HG03378 (cell line): Measurements from ENCODE around the gene FBXL17.

Experiments used
- ATAC-seq: cut with Tn5 transposase; IDR thresholded peaks from one replicate; pipeline ENCODE4 v1.9.1; 2021; ENCODE audit warnings: mild to moderate bottlenecking, moderate library complexity; ENCODE audit not compliant: unreplicated experiment

Gene FBXL17

DNA sequence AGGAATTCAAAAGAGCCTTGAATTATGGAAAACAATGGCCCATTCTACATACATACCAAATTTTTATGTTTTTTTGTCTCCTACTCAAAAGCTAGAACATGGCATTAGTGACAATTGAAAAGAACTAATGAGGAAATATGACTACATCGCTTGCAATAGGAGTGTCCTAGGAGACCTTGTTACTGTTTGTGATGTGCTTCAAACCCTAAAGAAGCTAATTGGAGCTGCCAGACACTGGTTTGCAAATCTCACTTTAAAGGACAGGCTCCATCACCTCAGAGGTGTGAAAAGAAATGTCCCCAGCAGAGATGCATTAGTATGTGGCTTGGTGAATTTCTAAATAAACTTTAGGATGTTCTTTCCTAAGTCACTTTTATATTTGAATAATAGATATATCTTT lies 356.9 kb downstream of the FBXL17 start:
- no peak for ATAC-seq

DNA sequence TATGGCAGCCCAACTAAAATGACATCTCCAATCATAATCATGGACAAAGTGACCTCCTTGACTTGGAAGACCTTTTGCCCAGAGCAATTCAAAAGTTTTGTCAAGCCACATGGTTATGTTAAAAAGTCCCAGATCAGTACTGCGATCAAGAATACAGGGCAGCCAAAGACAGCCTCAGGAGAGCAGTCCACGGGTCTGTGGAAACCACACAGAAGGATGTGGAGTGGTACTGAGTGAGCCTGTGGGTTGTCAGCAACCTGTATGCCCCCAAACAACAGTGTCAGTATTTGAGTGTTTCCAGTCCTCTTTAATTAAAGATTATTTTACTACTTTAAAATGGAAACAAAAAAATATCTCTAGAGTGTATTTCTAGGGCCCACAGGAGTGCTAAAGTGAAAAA lies 365.8 kb downstream of the FBXL17 start:
- no peak for ATAC-seq

GRCh38 chr5:108006791-108007190 lies 375.1 kb downstream of the FBXL17 start:
- ATAC-seq: no peak

- peak; percentile 95 for ATAC-seq
These were observed 378.7 kb downstream of the FBXL17 start for GRCh38 chr5:108003178-108003577.

GRCh38 chr5:108001222-108001621 lies 380.7 kb downstream of the FBXL17 start:
- ATAC-seq: no peak

GRCh38 chr5:107997338-107997980 lies 384.4 kb downstream of the FBXL17 start:
- no peak for ATAC-seq

GRCh38 chr5:107993341-107993740 lies 388.6 kb downstream of the FBXL17 start:
- no peak for ATAC-seq

- no peak for ATAC-seq
These were observed 390.8 kb downstream of the FBXL17 start for GRCh38 chr5:107990881-107991810.

GRCh38 chr5:107985144-107985543 lies 396.8 kb downstream of the FBXL17 start:
- no peak for ATAC-seq

GRCh38 chr5:107982703-107983425 lies 399.0 kb downstream of the FBXL17 start:
- ATAC-seq: no peak

- no peak for ATAC-seq
These were observed 400.8 kb downstream of the FBXL17 start for GRCh38 chr5:107980923-107981692.

GRCh38 chr5:107979900-107980299 lies 402.0 kb downstream of the FBXL17 start:
- ATAC-seq: no peak

- no peak for ATAC-seq
These were observed 402.6 kb downstream of the FBXL17 start for GRCh38 chr5:107979291-107979690.

DNA sequence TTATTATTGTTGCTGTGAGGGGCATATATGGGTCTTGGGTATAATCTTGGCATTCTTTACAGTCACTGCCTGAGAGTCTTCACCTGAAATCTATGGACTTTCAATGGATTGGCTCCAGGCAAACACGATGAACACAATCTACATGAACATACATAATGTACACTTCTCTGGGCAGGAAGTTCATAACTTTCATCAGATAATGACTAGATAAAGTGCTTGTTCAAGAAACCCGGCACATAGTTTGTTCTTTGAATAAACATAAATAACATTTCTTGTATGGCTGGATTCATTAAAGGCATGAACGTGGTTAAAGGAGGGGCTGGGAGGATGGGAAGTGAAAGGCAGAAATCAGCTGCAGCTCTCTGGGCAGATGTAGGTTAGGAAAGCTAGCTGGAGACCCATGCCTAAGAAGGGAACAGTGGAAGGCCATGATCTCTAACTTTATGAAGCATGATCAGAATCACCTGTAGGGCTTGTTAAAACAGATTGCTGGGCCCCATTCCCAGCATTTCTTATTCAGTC lies 404.3 kb downstream of the FBXL17 start:
- no peak for ATAC-seq

GRCh38 chr5:107975568-107975967 lies 406.3 kb downstream of the FBXL17 start:
- no peak for ATAC-seq

DNA sequence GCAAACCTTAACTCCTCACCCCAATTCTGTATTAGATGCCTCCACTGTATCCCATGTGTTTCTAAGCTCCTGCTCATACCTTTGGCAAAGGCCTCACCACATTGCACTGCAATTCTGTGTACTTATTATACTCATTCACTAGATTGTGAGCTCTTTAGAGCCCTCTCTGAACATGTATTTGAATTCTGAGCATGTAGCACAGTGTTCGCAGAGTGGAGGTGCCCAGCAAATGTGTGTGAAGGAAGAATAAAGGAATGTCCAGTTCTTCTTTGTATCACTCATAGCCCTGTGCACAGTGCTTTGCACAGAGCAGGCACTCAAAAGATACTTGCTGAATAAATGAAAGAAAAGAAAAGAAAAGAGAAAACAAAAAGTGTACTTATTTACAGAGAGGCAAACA lies 410.1 kb downstream of the FBXL17 start:
- ATAC-seq: no peak

- no peak for ATAC-seq
These were observed 412.1 kb downstream of the FBXL17 start for GRCh38 chr5:107969847-107970246.

GRCh38 chr5:107968998-107969397 lies 412.9 kb downstream of the FBXL17 start:
- ATAC-seq: no peak

DNA sequence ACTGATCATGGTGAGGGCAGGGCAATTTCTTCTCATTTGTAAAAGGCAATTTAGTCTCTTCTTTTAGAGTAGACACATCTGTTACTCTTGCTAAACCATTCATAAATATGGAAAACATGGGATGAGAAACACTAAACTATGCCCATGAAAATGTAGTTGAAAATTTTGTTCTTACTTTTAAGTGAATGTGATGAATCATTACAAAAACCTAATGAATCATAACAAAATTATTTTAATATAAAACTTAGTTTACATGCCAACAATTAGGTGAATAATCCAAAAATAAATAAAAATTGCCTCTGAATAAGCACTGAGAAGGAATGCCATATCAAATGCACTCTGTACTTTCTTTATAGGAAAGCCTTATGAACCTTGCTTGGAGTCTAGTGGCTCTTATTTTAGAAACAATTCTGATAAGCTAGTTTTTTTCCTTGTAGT lies 413.5 kb downstream of the FBXL17 start:
- no peak for ATAC-seq

DNA sequence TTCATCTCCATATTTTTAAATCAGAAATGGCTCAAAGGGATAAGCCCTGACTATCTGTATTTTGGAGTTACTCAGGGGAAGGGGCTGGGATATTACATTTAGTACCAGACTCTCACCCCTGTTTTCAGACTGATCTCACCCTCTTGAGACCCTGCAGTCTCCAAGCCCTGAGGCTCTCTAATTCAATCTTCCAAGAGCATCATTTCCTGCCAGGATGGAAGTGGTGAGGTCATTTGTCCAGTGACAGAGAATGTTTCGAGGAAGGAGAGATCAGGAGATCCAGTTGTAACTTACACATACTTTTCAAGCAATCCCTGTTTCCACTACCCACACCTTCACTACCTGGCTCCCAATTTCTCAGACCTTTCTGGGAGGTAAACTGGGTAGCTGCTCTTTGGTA lies 415.7 kb downstream of the FBXL17 start:
- ATAC-seq: no peak

DNA sequence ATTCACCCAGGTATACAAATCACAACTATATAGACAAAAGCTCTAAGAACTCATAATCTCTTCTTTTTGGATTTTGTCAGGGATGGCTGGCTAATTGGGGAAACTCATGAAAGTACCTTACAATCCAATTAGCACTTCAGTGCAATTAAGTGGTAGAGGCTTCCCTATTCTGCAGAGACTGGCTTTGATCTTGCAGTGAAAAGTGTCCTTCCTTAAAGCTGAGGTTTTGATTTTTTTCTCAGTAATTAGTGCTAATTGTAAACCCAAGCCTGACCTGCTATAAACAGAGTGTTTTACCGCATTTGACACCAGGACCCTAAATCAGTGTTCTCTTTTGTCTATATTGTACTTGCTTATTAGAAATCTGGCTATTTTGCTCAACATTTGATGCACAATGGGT lies 417.2 kb downstream of the FBXL17 start:
- ATAC-seq: no peak
